COLO668 (cell line): ENCODE measurements around the gene FGB.
A peak's percentile ranks its signal among the peaks of the same experiment; 100 is the strongest.

Experiments
- DNase-seq: peaks from one replicate; lab custom pipeline; 2025; ENCODE audit not compliant: unreplicated experiment; lab: John Stamatoyannopoulos, UW

Gene FGB

DNA sequence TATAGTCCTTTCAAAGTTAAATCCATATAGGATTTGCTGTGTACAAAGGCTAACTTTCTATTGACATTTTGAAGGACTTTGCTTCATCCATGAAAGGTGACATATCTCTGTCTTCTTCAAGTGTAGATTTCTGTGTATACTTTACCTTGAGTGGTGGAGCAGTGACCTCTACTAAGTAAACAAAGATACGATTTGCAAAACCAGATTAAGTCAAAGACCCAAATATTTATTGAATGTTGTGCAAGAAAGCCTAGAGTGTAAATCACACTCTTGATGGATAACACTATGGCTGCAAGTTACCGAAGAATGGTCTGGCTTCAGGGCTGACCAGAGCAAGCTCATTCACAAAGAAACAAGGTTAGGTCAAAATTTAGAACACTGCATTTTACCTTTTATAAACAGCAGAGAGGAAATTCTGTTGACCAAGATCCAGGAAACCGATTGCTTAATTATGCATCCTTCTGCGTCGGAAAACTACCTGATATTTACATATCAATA lies 55.1 kb downstream of the FGB start:
- no peak for DNase-seq

DNA sequence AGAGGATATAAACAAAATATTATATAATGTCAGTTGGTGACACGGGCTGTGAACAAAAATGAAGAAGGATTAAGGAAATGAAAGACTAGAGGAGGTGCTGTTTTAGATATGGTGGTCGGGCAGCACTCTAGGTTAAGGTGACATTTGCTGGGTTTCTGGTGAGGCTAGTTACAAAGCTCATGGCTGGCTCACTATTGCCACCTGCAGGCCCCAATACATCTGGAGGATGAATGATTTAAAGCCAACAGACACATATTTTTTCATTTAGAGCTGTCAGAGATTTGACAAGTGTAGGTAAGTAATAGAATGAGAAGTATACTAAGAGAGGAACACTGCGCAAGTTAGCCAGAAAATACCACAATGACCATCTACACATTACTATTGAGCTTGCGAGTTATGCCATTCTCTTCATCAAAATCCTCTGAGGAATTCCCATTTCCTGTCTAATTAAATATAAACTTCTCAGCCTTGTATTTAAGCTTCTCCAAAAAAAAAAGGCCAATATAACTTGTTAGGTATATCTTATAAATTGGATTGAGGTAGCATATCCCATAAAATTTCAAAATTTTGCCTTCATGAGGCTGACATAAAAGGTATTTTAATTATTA lies 56.0 kb downstream of the FGB start:
- DNase-seq: peak; percentile 47

DNA sequence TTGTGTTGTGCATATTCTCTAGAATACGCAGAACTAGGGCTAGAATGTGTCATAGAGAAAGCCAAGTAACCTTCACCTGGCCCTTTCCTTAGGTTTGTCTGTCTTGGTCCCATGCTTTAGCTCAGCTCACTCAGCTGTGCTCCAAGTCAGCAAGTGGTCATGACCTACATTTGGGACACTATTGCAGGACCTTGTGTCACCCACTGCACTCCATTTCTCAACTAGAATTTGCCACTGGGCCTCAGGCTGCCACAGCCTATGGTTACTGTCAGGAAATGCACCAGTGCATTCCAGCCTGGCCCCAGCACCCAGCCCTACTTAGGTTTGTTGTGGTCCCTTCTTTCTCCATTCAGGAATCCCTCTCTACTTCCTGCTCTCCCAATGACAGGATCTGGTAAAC lies 57.3 kb downstream of the FGB start:
- no peak for DNase-seq
